Natural killer cell (primary cell): ENCODE results near the gene CA7. TPM values are rescaled to one million over a fixed set of nuclear protein-coding genes. Genes with fewer than 3 reads are reported as not detected.
"Not testable (repeated sequence)": the region's sequence is repeated elsewhere in the genome, so short reads cannot be mapped to it uniquely, and the experiment has no call there.

ENCODE experiments used
- ATAC-seq, 3 donors: fragments of 150-1000 bp in 2 of 3; fragments of 200-7000 bp in 1 of 3; cut with Tn5 transposase; 1 replicate in 1 of 3; 2 replicates in 2 of 3; pipeline ENCODE4 v1.10.0; 2021; ENCODE audit warnings: mild to moderate bottlenecking in 2 of 3, moderate library complexity in 2 of 3
- DNase-seq, 2 donors: peaks; one replicate each; pipeline versions ENCODE4 v3.0.0 to v3.0.0-alpha.2; 2013 to 2021; ENCODE audit warnings: mixed read lengths in 1 of 2
- H3K27ac ChIP-seq: one replicate; pipeline ENCODE4 v1.5.1; 2013; ENCODE audit warnings: mild to moderate bottlenecking, low read length
- H3K27me3 ChIP-seq: one replicate; pipeline ENCODE4 v1.6.1; 2013; ENCODE audit warnings: low read length; ENCODE audit not compliant: control insufficient read depth, insufficient read depth
- H3K36me3 ChIP-seq: one replicate; pipeline ENCODE4 v1.6.1; 2013; ENCODE audit warnings: low read length; ENCODE audit not compliant: control insufficient read depth, insufficient read depth
- H3K4me1 ChIP-seq: one replicate; pipeline ENCODE4 v1.6.1; 2013; ENCODE audit warnings: low read length; ENCODE audit not compliant: control insufficient read depth, insufficient read depth
- H3K4me3 ChIP-seq: one replicate; pipeline ENCODE4 v1.5.1; 2013; ENCODE audit warnings: low read length
- H3K9me3 ChIP-seq: one replicate; pipeline ENCODE4 v1.6.1; 2013; ENCODE audit warnings: low read length; ENCODE audit not compliant: control insufficient read depth, insufficient read depth
- H3K27ac Mint-ChIP-seq, 2 donors: one replicate each; pipeline ENCODE4 v1.8.0; 2022; ENCODE audit warnings: mild to moderate bottlenecking in 2 of 2, mixed read lengths in 2 of 2, moderate library complexity in 1 of 2
- H3K27me3 Mint-ChIP-seq, 2 donors: one replicate each; pipeline ENCODE4 v1.8.0; 2022; ENCODE audit warnings: low read depth in 2 of 2, mixed read lengths in 2 of 2
- H3K36me3 Mint-ChIP-seq: one replicate; pipeline ENCODE4 v1.8.0; 2022; ENCODE audit warnings: mixed read lengths
- H3K4me1 Mint-ChIP-seq, 2 donors: one replicate each; pipeline ENCODE4 v1.8.0; 2022; ENCODE audit warnings: mixed read lengths in 2 of 2
- H3K4me3 Mint-ChIP-seq: one replicate; pipeline ENCODE4 v1.8.0; 2022; ENCODE audit warnings: mild to moderate bottlenecking, moderate library complexity, mixed read lengths
- H3K9me3 Mint-ChIP-seq, 2 donors: one replicate each; pipeline ENCODE4 v1.8.0; 2022; ENCODE audit warnings: mixed read lengths in 2 of 2
- WGBS: methylation state at CpG from one replicate; pipeline ENCODE4 v1.1.7; 2013; ENCODE audit warnings: missing lambda C conversion rate; ENCODE audit not compliant: insufficient coverage; 5-methylcytosine and 5-hydroxymethylcytosine counted together
- intact Hi-C: fragments of 100-400 bp; cut with micrococcal nuclease; formaldehyde crosslinking; loops from one replicate; pipeline ENCODE4 v1.14.2; 2022
- total RNA-seq, 4 donors: library from RNA; stranded (reverse); fragments of 120-200 nt in 1 of 4; gene quantifications; one replicate each; pipeline versions ENCODE4 v1.2.3 to v1.2.4, GENCODE V29; 2013 to 2022
- TF ChIP-seq, protein P1 (sequence below): fragments of 200-600 bp; IDR thresholded peaks from one replicate; pipeline ENCODE4 v1.8.0; 2022; ENCODE audit warnings: antibody characterized with exemption

The CA7 gene
- total RNA-seq, 3 donors from 2014 or later (not counting 1 experiment from before 2014, with no cell fraction given): not detected

GRCh38 chr16:66859397-66860068 is 15.3 kb downstream of the CA7 start:
- TF ChIP-seq, protein P1, sequence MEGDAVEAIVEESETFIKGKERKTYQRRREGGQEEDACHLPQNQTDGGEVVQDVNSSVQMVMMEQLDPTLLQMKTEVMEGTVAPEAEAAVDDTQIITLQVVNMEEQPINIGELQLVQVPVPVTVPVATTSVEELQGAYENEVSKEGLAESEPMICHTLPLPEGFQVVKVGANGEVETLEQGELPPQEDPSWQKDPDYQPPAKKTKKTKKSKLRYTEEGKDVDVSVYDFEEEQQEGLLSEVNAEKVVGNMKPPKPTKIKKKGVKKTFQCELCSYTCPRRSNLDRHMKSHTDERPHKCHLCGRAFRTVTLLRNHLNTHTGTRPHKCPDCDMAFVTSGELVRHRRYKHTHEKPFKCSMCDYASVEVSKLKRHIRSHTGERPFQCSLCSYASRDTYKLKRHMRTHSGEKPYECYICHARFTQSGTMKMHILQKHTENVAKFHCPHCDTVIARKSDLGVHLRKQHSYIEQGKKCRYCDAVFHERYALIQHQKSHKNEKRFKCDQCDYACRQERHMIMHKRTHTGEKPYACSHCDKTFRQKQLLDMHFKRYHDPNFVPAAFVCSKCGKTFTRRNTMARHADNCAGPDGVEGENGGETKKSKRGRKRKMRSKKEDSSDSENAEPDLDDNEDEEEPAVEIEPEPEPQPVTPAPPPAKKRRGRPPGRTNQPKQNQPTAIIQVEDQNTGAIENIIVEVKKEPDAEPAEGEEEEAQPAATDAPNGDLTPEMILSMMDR: no peak
- ATAC-seq: no peak
- Mint-ChIP-seq H3K9me3 (no peaks in the 10 kb centered on the region), H3K27me3 (no peaks in the 10 kb centered on the region), H3K4me1 (peaks cover 0 to 3% of the 10 kb centered on the region in 2 donors), H3K27ac (no peak overlapping the region), H3K36me3 (no peaks in the 10 kb centered on the region), H3K4me3 (no peak overlapping the region)
- no peaks in the 10 kb centered on the region for H3K27me3 ChIP-seq
- H3K27ac ChIP-seq: no peak overlapping the region
- no peak for DNase-seq
- H3K36me3 ChIP-seq: no peaks in the 10 kb centered on the region
- H3K9me3 ChIP-seq: no peaks in the 10 kb centered on the region
- WGBS: 98% methylated on average over 3 of the region's 3 CpGs
- H3K4me3 ChIP-seq: no peak overlapping the region
- intact Hi-C loops: no loop called here
- H3K4me1 ChIP-seq: no peaks in the 10 kb centered on the region

DNA sequence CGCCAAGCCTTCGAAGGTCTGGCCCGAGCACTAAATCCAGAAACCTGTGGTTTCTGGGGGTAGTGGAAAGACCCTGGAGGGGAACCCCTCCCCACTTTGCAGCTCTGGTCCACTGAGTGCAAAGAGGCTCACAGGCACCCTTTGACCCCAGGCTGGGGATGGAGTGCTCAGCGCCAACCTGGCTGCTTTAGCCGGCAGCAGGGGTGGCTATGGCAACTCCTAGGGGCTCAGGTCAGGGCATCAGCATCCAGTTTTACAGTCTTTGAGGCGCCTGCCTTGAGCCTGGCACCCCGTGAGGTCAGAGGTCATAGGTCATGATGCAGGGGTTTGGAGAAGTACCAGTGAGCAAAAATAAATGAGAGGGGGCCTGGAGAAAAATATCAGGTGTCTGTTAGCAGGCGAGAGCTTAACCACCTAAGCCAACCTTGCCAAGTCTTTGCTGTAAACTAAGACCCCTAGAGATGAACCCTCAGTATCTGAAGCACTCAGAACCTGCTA is 17.9 kb downstream of the CA7 start:
- H3K36me3 ChIP-seq: no peaks in the 10 kb centered on the region
- intact Hi-C loops: no loop called here
- no peaks in the 10 kb centered on the region for H3K4me1 ChIP-seq
- H3K4me1 Mint-ChIP-seq: peaks cover 0 to 2% of the 10 kb centered on the region in 2 donors
- H3K4me3 Mint-ChIP-seq: no peak overlapping the region
- H3K36me3 Mint-ChIP-seq: no peaks in the 10 kb centered on the region
- ATAC-seq (no peak), DNase-seq (no peak)
- no peaks in the 10 kb centered on the region for H3K27me3 Mint-ChIP-seq
- TF ChIP-seq, protein P1: no peak
- no peaks in the 10 kb centered on the region for H3K9me3 Mint-ChIP-seq
- H3K9me3 ChIP-seq: no peaks in the 10 kb centered on the region
- WGBS: 92% methylated on average over 8 of the region's 8 CpGs
- H3K27ac Mint-ChIP-seq: no peak overlapping the region
- no peak overlapping the region for H3K27ac ChIP-seq
- H3K4me3 ChIP-seq: no peak overlapping the region
- H3K27me3 ChIP-seq: no peaks in the 10 kb centered on the region

DNA sequence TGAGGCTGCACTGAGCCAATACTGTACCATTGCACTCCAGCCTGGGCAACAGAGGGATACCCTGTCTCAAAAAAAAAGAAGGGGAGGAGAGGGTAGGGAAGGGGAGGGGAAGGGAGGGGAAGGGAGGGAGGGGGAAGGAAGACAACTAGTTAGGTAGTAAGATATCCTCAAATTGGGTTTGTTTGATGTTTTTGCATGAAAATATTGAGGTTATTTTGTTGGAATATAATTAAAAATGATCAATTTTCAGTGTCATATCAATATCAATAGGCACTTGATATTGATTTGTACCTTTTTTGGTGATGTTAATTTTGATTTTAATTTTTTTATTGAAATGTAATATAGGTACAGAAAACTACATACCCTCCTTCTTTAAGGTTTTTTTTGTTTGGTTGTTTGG is 19.5 kb downstream of the CA7 start:
- ATAC-seq (no peak), DNase-seq (no peak)
- no peak overlapping the region for H3K4me3 Mint-ChIP-seq
- intact Hi-C loops: no loop called here
- H3K4me1 Mint-ChIP-seq: peaks cover 7 to 11% of the 10 kb centered on the region in 2 donors
- no peaks in the 10 kb centered on the region for H3K36me3 ChIP-seq
- H3K27me3 Mint-ChIP-seq: no peaks in the 10 kb centered on the region
- no peaks in the 10 kb centered on the region for H3K36me3 Mint-ChIP-seq
- H3K9me3 Mint-ChIP-seq: no peaks in the 10 kb centered on the region
- no peak overlapping the region for H3K4me3 ChIP-seq
- H3K27me3 ChIP-seq: no peaks in the 10 kb centered on the region
- peaks cover 6% of the 10 kb centered on the region for H3K4me1 ChIP-seq
- H3K27ac Mint-ChIP-seq: no peak overlapping the region
- TF ChIP-seq, protein P1: no peak
- H3K9me3 ChIP-seq: no peaks in the 10 kb centered on the region
- H3K27ac ChIP-seq: no peak overlapping the region

DNA sequence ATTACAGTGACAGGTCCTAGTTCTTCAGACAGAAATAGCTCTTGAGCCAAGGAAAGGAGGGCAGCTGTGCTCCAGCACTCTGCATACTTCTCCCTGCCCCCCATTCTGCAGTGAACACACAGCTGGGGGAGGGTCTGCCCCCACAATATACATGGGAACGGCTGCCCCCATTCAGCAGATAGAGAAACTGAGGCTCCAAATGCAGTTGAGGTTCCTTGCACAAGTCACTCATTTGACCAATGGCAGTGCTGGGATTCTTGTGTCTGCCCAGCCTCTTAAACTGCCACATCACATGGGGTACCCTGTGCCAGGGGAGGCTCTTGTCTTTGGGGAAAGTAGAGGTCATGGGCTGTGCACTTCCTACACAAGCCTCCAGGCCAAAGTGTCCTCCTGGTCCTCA is 25.2 kb downstream of the CA7 start:
- TF ChIP-seq, protein P1: no peak
- no peaks in the 10 kb centered on the region for H3K9me3 ChIP-seq
- peaks cover 23 to 39% of the 10 kb centered on the region in 2 donors for H3K4me1 Mint-ChIP-seq
- H3K27me3 Mint-ChIP-seq: no peaks in the 10 kb centered on the region
- ATAC-seq: no peak
- H3K27ac Mint-ChIP-seq: no peak overlapping the region
- H3K27ac ChIP-seq: no peak overlapping the region
- peaks cover 29% of the 10 kb centered on the region for H3K4me1 ChIP-seq
- no peaks in the 10 kb centered on the region for H3K9me3 Mint-ChIP-seq
- intact Hi-C loops: no loop called here
- H3K36me3 Mint-ChIP-seq: no peaks in the 10 kb centered on the region
- WGBS: 92% methylated on average over 1 of the region's 1 CpG
- no peak for DNase-seq
- no peak overlapping the region for H3K4me3 Mint-ChIP-seq
- no peaks in the 10 kb centered on the region for H3K27me3 ChIP-seq
- no peaks in the 10 kb centered on the region for H3K36me3 ChIP-seq
- no peak overlapping the region for H3K4me3 ChIP-seq

DNA sequence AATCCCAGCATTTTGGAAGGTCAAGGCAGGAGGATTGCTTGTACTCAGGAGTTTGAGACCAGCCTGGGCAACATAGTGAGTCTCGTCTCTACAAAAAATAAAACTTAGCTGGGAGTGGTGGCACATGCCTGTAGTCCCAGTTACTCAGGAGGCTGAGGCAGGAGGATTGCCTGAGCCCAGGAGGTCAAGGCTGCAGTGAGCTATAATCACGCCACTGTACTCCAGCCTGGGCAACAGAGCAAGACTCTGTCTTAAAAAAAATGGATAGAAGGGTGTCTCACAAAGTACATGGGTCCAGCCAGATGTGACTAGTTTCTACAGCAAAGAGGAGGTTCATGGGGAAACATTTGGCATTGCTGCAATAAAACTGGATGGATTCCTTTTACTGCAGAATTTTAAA is 27.1 kb downstream of the CA7 start:
- H3K4me3 Mint-ChIP-seq: peak overlapping the region; percentile 19
- not testable (repeated sequence) for H3K36me3 ChIP-seq, ATAC-seq, H3K36me3 Mint-ChIP-seq, H3K9me3 ChIP-seq, H3K4me3 ChIP-seq, H3K9me3 Mint-ChIP-seq, H3K27ac ChIP-seq, H3K27me3 ChIP-seq, H3K27me3 Mint-ChIP-seq, DNase-seq
- H3K4me1 Mint-ChIP-seq: peaks cover 25 to 42% of the 10 kb centered on the region in 2 donors
- intact Hi-C loops: loop anchor here (5.0 to 10.0 kb wide), 2 partner anchors 144 to 267 kb away; partner anchors contain the start of gene CMTM3
- H3K27ac Mint-ChIP-seq: peak overlapping the region in 1 of 2 donors; percentile 51
- H3K4me1 ChIP-seq: peaks cover 39% of the 10 kb centered on the region
- 95% methylated on average over 2 of the region's 2 CpGs for WGBS
